ENCODE measurements around the gene CCR9.

Gene CCR9

DNA sequence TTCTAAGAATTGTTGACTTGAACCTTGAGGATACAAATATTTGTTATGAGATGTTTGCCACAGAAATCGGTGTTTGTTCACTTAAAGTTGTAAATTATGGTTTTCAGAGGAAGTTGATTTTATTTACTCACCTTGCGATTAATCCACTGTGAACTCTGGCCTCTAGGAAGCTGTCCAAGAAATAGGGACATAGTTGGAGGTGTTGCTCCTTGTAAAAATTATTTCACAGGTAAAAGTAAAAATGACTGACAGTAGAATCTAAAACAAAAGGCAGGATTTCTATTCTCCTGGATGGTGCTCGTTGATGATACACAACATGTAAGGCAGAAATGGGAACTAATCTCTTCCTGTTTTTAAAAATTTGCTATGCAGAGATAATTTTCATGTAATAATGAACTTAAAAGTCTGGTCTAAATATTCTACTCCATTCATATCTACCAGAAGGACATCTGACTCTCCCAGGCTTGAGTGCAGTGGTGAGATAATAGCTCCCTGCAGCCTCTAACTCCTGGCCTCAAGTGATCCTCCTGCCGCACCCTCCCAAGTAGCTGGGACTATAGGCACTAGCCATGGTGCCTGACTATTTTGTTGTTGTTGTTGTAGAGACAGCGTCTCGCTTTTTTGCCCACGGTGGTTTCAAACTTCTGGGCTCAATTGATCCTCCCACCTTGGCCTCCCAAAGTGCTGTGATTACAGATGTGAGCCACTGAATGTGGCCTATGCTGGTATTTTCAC is 27.4 kb upstream of the CCR9 start:
- no peak for TF ChIP-seq CTCF (IDR thresholded peaks at IDR 0.05; ENCODE audit: poor library complexity, severe bottlenecking)
- no peak for ATAC-seq (ENCODE audit: low read depth)
- H3K9me3 ChIP-seq (ENCODE audit: severe bottlenecking), result no peaks in the 10 kb centered on the region
- no peaks in the 10 kb centered on the region for H3K4me1 ChIP-seq (ENCODE audit: insufficient read depth, poor library complexity, severe bottlenecking)
- H3K4me3 ChIP-seq (ENCODE audit: severe bottlenecking), result no peak overlapping the region
- H3K27me3 ChIP-seq (ENCODE audit: insufficient read depth, poor library complexity, severe bottlenecking), result no peaks in the 10 kb centered on the region
- no peaks in the 10 kb centered on the region for H3K36me3 ChIP-seq (ENCODE audit: low read depth)
- H3K27ac ChIP-seq (ENCODE audit: poor library complexity, severe bottlenecking), result no peak overlapping the region
- DNase-seq (ENCODE audit: low spot score), result no peak

GRCh38 chr3:45860481-45860880 is 25.9 kb upstream of the CCR9 start:
- no peaks in the 10 kb centered on the region for H3K4me1 ChIP-seq (ENCODE audit: insufficient read depth, poor library complexity, severe bottlenecking)
- TF ChIP-seq CTCF (IDR thresholded peaks at IDR 0.05; ENCODE audit: poor library complexity, severe bottlenecking), result no peak
- no peaks in the 10 kb centered on the region for H3K9me3 ChIP-seq (ENCODE audit: severe bottlenecking)
- no peak overlapping the region for H3K4me3 ChIP-seq (ENCODE audit: severe bottlenecking)
- DNase-seq (ENCODE audit: low spot score) (no peak), ATAC-seq (ENCODE audit: low read depth) (no peak)
- no peak overlapping the region for H3K27ac ChIP-seq (ENCODE audit: poor library complexity, severe bottlenecking)
- peaks cover 4% of the 10 kb centered on the region for H3K27me3 ChIP-seq (ENCODE audit: insufficient read depth, poor library complexity, severe bottlenecking)
- no peaks in the 10 kb centered on the region for H3K36me3 ChIP-seq (ENCODE audit: low read depth)

DNA sequence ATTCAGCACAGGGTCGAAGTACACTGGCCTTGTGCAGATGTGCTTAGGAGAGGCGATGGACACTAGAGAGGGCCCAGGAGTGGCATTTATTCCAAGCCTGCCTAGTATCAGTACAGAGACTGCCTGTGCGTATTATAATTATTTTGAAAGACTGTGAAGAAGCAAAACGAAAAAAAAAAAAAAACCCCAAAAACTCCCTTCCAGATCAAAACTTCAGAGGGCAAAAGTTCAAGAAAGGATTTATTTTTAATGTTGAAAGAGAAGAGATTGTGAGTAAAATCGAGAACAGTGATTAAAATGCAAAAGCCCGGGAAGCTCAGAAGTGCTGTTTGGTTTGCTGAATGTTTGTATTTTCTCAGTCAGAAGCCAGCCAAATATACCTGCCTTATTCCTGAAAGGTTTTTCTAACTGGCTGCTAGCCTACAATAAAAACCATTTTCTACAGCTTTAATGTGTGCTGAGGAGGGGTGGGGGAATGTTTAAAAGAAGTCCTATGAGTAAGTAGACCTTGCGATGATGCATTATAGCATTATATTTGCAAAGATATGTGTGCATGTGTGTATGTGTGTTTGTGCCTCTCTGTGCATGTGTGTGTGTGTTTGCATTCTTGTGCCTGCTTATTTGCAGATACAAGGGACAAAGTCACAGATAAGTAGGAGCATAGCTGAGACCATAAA is 25.2 kb upstream of the CCR9 start:
- H3K27ac ChIP-seq (ENCODE audit: poor library complexity, severe bottlenecking), result no peak overlapping the region
- H3K9me3 ChIP-seq (ENCODE audit: severe bottlenecking), result no peaks in the 10 kb centered on the region
- DNase-seq (ENCODE audit: low spot score), result no peak
- H3K4me3 ChIP-seq (ENCODE audit: severe bottlenecking), result no peak overlapping the region
- TF ChIP-seq CTCF (IDR thresholded peaks at IDR 0.05; ENCODE audit: poor library complexity, severe bottlenecking), result no peak
- H3K27me3 ChIP-seq (ENCODE audit: insufficient read depth, poor library complexity, severe bottlenecking), result peaks cover 9% of the 10 kb centered on the region
- no peaks in the 10 kb centered on the region for H3K4me1 ChIP-seq (ENCODE audit: insufficient read depth, poor library complexity, severe bottlenecking)
- no peak for ATAC-seq (ENCODE audit: low read depth)
- no peaks in the 10 kb centered on the region for H3K36me3 ChIP-seq (ENCODE audit: low read depth)

DNA sequence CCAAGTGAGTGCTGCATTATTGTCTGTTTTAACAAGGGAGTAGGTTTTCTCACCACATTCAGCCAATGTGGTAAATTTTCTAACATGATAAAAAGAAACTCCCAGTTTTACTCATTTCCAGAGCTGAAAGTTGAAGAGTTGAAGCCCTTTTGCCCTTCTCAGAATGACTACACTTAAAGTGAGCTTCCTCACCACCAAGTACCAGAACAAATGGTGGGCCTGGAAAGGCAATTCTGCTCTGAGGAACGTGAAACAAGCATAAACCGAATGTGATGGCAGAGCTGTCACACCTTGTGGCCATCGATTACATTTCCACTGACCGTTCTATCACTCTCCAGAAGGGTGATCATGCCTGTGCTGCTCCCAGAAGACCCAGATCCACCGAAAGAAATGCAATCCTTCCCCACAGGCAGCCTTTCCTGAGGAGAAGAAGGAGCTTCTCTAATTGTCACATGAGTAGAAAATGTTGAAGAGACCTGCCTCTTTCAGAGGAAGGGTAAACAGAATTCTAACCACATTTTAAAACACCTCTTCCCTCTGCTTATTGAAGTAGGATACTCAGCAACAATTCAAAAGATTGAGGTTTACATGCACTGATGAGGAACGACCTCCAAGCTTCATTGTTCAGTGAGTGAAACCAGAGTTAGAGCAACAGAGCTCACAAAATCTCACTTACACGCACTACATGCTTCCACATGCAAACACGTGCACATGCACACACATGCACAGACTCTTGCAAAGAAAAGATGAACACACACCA is 21.4 kb upstream of the CCR9 start:
- Histone ChIP-seq H3K9me3 (ENCODE audit: severe bottlenecking) (no peaks in the 10 kb centered on the region), H3K27me3 (ENCODE audit: insufficient read depth, poor library complexity, severe bottlenecking) (peaks cover 9% of the 10 kb centered on the region), H3K36me3 (ENCODE audit: low read depth) (no peaks in the 10 kb centered on the region), H3K27ac (ENCODE audit: poor library complexity, severe bottlenecking) (no peak overlapping the region), H3K4me3 (ENCODE audit: severe bottlenecking) (no peak overlapping the region), H3K4me1 (ENCODE audit: insufficient read depth, poor library complexity, severe bottlenecking) (no peaks in the 10 kb centered on the region)
- ATAC-seq (ENCODE audit: low read depth), result no peak
- no peak for DNase-seq (ENCODE audit: low spot score)
- no peak for TF ChIP-seq CTCF (IDR thresholded peaks at IDR 0.05; ENCODE audit: poor library complexity, severe bottlenecking)
